Measurements from ENCODE around the gene TMEM134. TPM values are rescaled to one million over a fixed set of nuclear protein-coding genes. Genes with fewer than 3 reads are reported as not detected.

The TMEM134 gene
- total and polyA plus RNA-seq, 11 donors = 67.0 to 146 (median 83.6) TPM

DNA sequence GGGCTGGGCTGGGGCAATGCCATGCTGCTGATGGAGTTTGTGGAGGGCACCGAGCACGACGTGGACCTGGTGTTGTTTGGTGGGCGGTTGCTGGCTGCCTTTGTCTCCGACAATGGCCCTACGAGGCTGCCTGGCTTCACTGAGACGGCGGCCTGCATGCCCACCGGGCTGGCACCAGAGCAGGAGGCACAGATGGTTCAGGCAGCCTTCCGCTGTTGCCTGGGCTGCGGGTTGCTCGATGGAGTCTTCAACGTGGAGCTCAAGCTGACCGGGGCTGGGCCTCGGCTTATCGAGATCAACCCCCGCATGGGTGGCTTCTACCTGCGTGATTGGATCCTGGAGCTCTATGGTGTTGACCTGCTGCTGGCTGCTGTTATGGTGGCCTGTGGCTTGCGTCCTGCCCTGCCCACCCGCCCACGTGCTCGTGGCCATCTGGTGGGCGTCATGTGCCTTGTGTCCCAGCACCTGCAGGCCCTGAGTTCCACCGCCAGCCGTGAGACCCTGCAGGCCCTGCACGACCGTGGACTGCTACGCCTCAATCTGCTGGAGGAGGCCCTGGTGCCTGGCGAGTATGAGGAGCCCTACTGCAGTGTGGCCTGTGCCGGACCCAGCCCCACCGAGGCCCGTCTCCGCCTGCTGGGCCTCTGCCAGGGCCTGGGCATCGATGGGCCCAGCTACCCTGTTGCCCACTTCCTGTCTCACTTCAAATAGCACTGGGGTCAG, 45.0 kb downstream of the TMEM134 start:
- H3K36me3 ChIP-seq = no peaks in the 10 kb centered on the region
- H3K4me1 ChIP-seq = peaks cover 2 to 35% (median 22%) of the 10 kb centered on the region in 12 donors
- no peak overlapping the region for H3K27ac ChIP-seq
- DNase-seq = no peak
- H3K4me3 ChIP-seq = no peak overlapping the region
- intact Hi-C loops (cut with DNase I) = loop anchor here in 1 of 10 donors (5.0 kb wide), 1 partner anchor 78 kb away; no protein-coding TSS in a partner anchor
- ATAC-seq = no peak
- no peaks in the 10 kb centered on the region for H3K9me3 ChIP-seq
- WGBS, 4 donors = 86 to 91% (median 87%) methylated on average over 16 to 34 of the region's 34 CpGs
- TF ChIP-seq POLR2A (IDR thresholded peaks at IDR 0.05) = no peak
- TF ChIP-seq, protein P1, sequence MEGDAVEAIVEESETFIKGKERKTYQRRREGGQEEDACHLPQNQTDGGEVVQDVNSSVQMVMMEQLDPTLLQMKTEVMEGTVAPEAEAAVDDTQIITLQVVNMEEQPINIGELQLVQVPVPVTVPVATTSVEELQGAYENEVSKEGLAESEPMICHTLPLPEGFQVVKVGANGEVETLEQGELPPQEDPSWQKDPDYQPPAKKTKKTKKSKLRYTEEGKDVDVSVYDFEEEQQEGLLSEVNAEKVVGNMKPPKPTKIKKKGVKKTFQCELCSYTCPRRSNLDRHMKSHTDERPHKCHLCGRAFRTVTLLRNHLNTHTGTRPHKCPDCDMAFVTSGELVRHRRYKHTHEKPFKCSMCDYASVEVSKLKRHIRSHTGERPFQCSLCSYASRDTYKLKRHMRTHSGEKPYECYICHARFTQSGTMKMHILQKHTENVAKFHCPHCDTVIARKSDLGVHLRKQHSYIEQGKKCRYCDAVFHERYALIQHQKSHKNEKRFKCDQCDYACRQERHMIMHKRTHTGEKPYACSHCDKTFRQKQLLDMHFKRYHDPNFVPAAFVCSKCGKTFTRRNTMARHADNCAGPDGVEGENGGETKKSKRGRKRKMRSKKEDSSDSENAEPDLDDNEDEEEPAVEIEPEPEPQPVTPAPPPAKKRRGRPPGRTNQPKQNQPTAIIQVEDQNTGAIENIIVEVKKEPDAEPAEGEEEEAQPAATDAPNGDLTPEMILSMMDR (IDR thresholded peaks at IDR 0.05) = no peak
- no peaks in the 10 kb centered on the region for H3K27me3 ChIP-seq

DNA sequence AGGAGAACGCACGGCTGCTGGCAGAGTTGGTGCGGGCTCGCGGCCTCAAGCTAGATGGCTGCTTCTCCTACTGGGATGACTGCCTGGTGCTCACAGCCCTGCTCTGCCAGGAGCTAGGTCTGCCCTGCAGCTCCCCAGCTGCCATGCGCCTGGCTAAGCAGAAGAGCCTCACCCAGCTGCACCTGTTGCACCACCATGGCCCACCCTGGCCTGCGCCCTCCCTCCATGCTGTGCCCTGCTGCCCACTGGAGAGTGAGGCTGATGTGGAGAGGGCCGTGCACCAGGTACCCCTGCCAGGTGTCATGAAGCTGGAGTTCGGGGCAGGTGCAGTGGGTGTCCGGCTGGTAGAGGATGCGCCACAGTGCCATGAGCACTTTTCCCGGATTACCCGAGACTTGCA, 45.6 kb downstream of the TMEM134 start:
- no peaks in the 10 kb centered on the region for H3K9me3 ChIP-seq
- ATAC-seq (no peak), DNase-seq (no peak)
- no peaks in the 10 kb centered on the region for H3K36me3 ChIP-seq
- H3K4me1 ChIP-seq = peaks cover 0 to 37% (median 21%) of the 10 kb centered on the region in 12 donors
- H3K4me3 ChIP-seq = no peak overlapping the region
- intact Hi-C loops (cut with DNase I) = loop anchor here in 1 of 10 donors (5.0 kb wide), 1 partner anchor 79 kb away; no protein-coding TSS in a partner anchor
- TF ChIP-seq, protein P1 (IDR thresholded peaks at IDR 0.05) = no peak
- no peak for TF ChIP-seq POLR2A (IDR thresholded peaks at IDR 0.05)
- no peaks in the 10 kb centered on the region for H3K27me3 ChIP-seq
- H3K27ac ChIP-seq = no peak overlapping the region
- 82 to 96% (median 94%) methylated on average over 7 to 13 of the region's 13 CpGs for WGBS, 4 donors

DNA sequence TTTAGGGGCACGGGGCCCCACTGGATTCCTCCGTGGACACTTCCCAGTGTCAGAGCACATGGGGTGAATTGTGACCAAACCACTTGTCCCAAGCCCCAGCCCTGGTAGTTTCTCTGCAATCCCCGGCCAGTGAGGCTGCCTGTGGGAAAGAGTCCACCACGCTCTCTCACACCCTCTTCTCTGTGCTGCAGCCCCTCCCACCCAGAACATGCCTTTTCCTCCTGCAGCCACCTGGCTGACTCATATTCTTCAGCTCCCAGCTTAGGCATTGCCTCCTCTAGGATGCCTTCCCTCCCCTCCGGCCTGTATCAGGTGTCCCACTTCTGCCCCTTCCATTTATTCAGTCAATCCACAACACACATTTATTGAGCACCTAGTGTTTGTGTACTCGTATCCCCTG, 46.2 kb downstream of the TMEM134 start:
- peaks cover 0 to 43% (median 25%) of the 10 kb centered on the region in 12 donors for H3K4me1 ChIP-seq
- 71 to 78% (median 75%) methylated on average over 6 of the region's 6 CpGs for WGBS, 4 donors
- no peaks in the 10 kb centered on the region for H3K9me3 ChIP-seq
- intact Hi-C loops (cut with DNase I) = loop anchor here in 1 of 10 donors (5.0 kb wide), 1 partner anchor 79 kb away; no protein-coding TSS in a partner anchor
- H3K27me3 ChIP-seq = no peaks in the 10 kb centered on the region
- DNase-seq (no peak), ATAC-seq (no peak)
- TF ChIP-seq, protein P1 (IDR thresholded peaks at IDR 0.05) = no peak
- TF ChIP-seq POLR2A (IDR thresholded peaks at IDR 0.05) = no peak
- H3K27ac ChIP-seq = no peak overlapping the region
- H3K36me3 ChIP-seq = no peaks in the 10 kb centered on the region
- H3K4me3 ChIP-seq = no peak overlapping the region

DNA sequence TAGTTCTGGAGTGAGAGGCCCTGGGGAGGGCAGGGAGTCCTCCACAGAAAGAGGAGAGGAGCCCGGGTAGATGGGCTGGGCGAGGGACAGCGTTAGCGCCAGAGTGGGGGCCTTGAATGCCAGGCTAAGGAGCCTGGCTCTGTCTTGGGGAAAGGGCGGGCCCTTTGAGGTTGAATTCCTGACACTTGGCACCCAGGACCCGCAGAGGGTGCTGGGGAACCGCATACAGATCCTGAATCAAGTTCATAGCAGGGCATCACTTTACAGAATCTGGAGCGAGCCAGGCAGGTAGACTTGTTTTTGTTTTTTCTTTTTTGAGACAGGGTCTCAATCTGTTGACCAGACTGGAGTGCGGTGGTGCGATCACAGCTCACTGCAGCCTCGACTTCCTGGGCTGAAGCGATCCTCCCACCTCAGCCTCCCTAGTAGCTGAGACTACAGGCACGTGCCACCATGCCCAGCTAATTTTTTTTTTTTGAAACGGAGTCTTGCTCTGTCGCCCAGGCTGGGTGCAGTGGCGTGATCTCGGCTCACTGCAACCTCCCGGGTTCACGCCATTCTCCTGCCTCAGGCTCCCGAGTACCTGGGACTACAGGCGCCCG, 47.5 kb downstream of the TMEM134 start:
- TF ChIP-seq, protein P1 (IDR thresholded peaks at IDR 0.05) = no peak
- no peak for TF ChIP-seq POLR2A (IDR thresholded peaks at IDR 0.05)
- Histone ChIP-seq H3K4me1 (peaks cover 3 to 49% (median 32%) of the 10 kb centered on the region in 12 donors), H3K36me3 (no peaks in the 10 kb centered on the region), H3K4me3 (peak overlapping the region in 9 of 12 donors; percentile 43 to 89 (median 67)), H3K9me3 (no peaks in the 10 kb centered on the region), H3K27ac (peak overlapping the region in 9 of 12 donors; percentile 46 to 96 (median 92)), H3K27me3 (no peaks in the 10 kb centered on the region)
- 75 to 78% (median 77%) methylated on average over 22 of the region's 22 CpGs for WGBS, 4 donors
- DNase-seq (no peak), ATAC-seq (no peak)
- intact Hi-C loops (cut with DNase I) = loop anchor here in 3 of 10 donors (2.0 to 5.0 kb wide), 3 partner anchors 19 to 87 kb away; partner anchors contain the start of gene CDK2AP2 (in 1 of the 3)

Measured in heart left ventricle (tissue), 16 donors.